GM06990 (cell line): ENCODE measurements around the gene OOSP2.

Experiments
- DNase-seq: peaks from one replicate; pipeline ENCODE4 v3.0.0-alpha.2; 2011; ENCODE audit not compliant: insufficient read length; ENCODE audit errors: extremely low read depth
- H3K27me3 ChIP-seq: replicated peaks from 2 replicates; pipeline ENCODE4 v1.6.0; 2011; ENCODE audit warnings: low read length; ENCODE audit not compliant: control insufficient read depth, insufficient read depth
- H3K36me3 ChIP-seq: 2 replicates; pipeline ENCODE4 v1.5.1; 2011; ENCODE audit warnings: low read length; ENCODE audit not compliant: control insufficient read depth, insufficient read depth
- H3K4me3 ChIP-seq: replicated peaks from 2 replicates; pipeline ENCODE4 v1.5.1; 2011; ENCODE audit warnings: low read depth, mild to moderate bottlenecking, control low read depth, low read length
- TF ChIP-seq, protein P1 (sequence below): IDR thresholded peaks from 2 replicates; pipeline ENCODE4 v1.5.1; 2011; ENCODE audit warnings: low read length, control low read depth, mild to moderate bottlenecking, inconsistent platforms; ENCODE audit not compliant: insufficient read depth, poor library complexity, severe bottlenecking

Gene OOSP2

GRCh38 chr11:60084631-60085273 lies 44.5 kb downstream of the OOSP2 start:
- DNase-seq = no peak
- TF ChIP-seq, protein P1, sequence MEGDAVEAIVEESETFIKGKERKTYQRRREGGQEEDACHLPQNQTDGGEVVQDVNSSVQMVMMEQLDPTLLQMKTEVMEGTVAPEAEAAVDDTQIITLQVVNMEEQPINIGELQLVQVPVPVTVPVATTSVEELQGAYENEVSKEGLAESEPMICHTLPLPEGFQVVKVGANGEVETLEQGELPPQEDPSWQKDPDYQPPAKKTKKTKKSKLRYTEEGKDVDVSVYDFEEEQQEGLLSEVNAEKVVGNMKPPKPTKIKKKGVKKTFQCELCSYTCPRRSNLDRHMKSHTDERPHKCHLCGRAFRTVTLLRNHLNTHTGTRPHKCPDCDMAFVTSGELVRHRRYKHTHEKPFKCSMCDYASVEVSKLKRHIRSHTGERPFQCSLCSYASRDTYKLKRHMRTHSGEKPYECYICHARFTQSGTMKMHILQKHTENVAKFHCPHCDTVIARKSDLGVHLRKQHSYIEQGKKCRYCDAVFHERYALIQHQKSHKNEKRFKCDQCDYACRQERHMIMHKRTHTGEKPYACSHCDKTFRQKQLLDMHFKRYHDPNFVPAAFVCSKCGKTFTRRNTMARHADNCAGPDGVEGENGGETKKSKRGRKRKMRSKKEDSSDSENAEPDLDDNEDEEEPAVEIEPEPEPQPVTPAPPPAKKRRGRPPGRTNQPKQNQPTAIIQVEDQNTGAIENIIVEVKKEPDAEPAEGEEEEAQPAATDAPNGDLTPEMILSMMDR = no peak
- H3K27me3 ChIP-seq = no peaks in the 10 kb centered on the region; the same call in 1 of the 2 replicates
- H3K36me3 ChIP-seq = no peaks in the 10 kb centered on the region
- H3K4me3 ChIP-seq = no peak overlapping the region

DNA sequence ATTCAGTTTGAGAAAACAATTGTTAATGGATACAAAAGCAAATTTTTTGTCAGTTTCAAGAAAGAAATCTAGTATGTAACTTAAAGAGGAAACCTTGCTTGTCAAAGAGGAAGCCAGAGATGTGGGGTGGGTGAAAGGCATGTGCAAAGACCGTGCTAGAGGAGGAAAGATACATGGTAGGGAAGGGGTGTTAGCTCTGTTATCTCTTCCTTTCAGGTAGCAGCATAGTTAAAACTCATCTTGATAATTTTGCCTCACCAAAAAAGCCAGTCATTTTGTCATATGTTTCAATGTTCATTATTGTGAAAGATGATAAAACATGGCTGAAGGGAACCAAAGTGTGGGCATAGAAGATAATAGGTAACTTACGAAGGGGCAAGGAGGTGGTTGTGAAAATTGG lies 45.7 kb downstream of the OOSP2 start:
- no peaks in the 10 kb centered on the region; the same call in 1 of the 2 replicates for H3K27me3 ChIP-seq
- no peak for DNase-seq
- TF ChIP-seq, protein P1 = no peak

GRCh38 chr11:60087239-60087638 lies 47.0 kb downstream of the OOSP2 start:
- no peak for DNase-seq
- TF ChIP-seq, protein P1 = no peak
- H3K4me3 ChIP-seq = no peak overlapping the region

More for the DNA sequence above, 45.7 kb downstream of the OOSP2 start:
- Histone ChIP-seq H3K4me3 (no peak overlapping the region), H3K36me3 (no peaks in the 10 kb centered on the region)

GRCh38 chr11:60088364-60088763 lies 48.2 kb downstream of the OOSP2 start, which contains the start of gene MS4A2:
Gene MS4A2, plus strand, starts transcription at chr11:60088664. Its CDS starts 102 bp downstream, at chr11:60088766.
- Histone ChIP-seq H3K36me3 (no peaks in the 10 kb centered on the region), H3K4me3 (no peak within 1 kb of the TSS), H3K27me3 (no peaks in the 10 kb centered on the region; the same call in 1 of the 2 replicates)
- DNase-seq = no peak
- TF ChIP-seq, protein P1 = no peak

More at GRCh38 chr11:60087239-60087638, 47.0 kb downstream of the OOSP2 start:
- Histone ChIP-seq H3K27me3 (no peaks in the 10 kb centered on the region; the same call in 1 of the 2 replicates), H3K36me3 (no peaks in the 10 kb centered on the region)

- TF ChIP-seq, protein P1 = no peak
- H3K27me3 ChIP-seq = no peaks in the 10 kb centered on the region; the same call in 1 of the 2 replicates
Observed at GRCh38 chr11:60095477-60096120, 55.4 kb downstream of the OOSP2 start.

More at GRCh38 chr11:60095477-60096120, 55.4 kb downstream of the OOSP2 start:
- H3K4me3 ChIP-seq = no peak overlapping the region
- DNase-seq = no peak
- no peaks in the 10 kb centered on the region for H3K36me3 ChIP-seq
